ENCODE data around the gene CACTIN. TPM values are rescaled to one million over a fixed set of nuclear protein-coding genes. Genes with fewer than 3 reads are reported as not detected.

The CACTIN gene
- total and polyA plus RNA-seq, 2 of the 8 experiments (the other 6 are each of a cell fraction or from before 2014, with no cell fraction given): 25.8 to 29.9 TPM

GRCh38 chr19:3625996-3626472 is 556 bp downstream of the CACTIN start:
- Histone ChIP-seq H2AFZ (ENCODE audit: low read length) (no peak overlapping the region), H4K91ac (replicated peaks; ENCODE audit: insufficient read length, low read length) (no peak overlapping the region), H3K9me3 (ENCODE audit: insufficient read depth in 2 of 2, low read depth in 1 of 2, low read length in 1 of 2) (no peaks in the 10 kb centered on the region), H3K18ac (ENCODE audit: extremely low read depth, low read length) (no peak overlapping the region), H3K4me2 (ENCODE audit: insufficient read depth in 1 of 2, low read depth in 2 of 2, low read length in 2 of 2) (peak overlapping the region; percentile 91 to 100), H4K8ac (ENCODE audit: extremely low read depth, insufficient read depth, low read length) (peak overlapping the region; percentile 100; the same call in 1 of the 2 replicates), H3K23me2 (ENCODE audit: low read depth, low read length) (peaks cover 4% of the 10 kb centered on the region), H3K27ac (ENCODE audit: low read depth, low read length) (peak overlapping the region; percentile 100; the same call in 1 of the 2 replicates), H3K14ac (ENCODE audit: insufficient read length) (no peak overlapping the region), H2BK120ac (replicated peaks; ENCODE audit: low read depth, low read length) (no peak overlapping the region), H2BK12ac (ENCODE audit: low read depth, low read length) (no peak overlapping the region), H3K56ac (replicated peaks; ENCODE audit: insufficient read length, low read depth, low read length) (no peak overlapping the region), H3K79me1 (ENCODE audit: low read depth, low read length) (peaks cover 12% of the 10 kb centered on the region), H2AK5ac (ENCODE audit: low read depth, low read length) (no peak overlapping the region), H3K9ac (replicated peaks in 1 of 4; ENCODE audit: extremely low read depth in 1 of 4, low read depth in 3 of 4, low read length in 3 of 4) (peak overlapping the region; percentile 91 to 99 (median 98)), H2BK15ac (ENCODE audit: low read length) (no peak overlapping the region), H3K23ac (ENCODE audit: insufficient read length) (no peak overlapping the region), H3K4me3 (ENCODE audit: extremely low read depth in 1 of 4, insufficient read depth in 2 of 4, low read depth in 3 of 4, low read length in 4 of 4) (peak overlapping the region; percentile 89 to 100 (median 97)), H3K4ac (replicated peaks; ENCODE audit: insufficient read length, low read depth, low read length) (no peak overlapping the region), H3K27me3 (replicated peaks in 1 of 4; ENCODE audit: control insufficient read depth in 3 of 4, extremely low read depth in 1 of 4, insufficient read depth in 3 of 4, low read length in 3 of 4) (no peaks in the 10 kb centered on the region), H3K79me2 (ENCODE audit: control insufficient read depth in 1 of 2, insufficient read depth in 2 of 2, low read length in 2 of 2) (peaks cover 9 to 24% of the 10 kb centered on the region in 2 experiments), H2BK5ac (ENCODE audit: low read depth, low read length) (no peak overlapping the region), H3K4me1 (replicated peaks in 1 of 4; ENCODE audit: control insufficient read depth in 3 of 4, insufficient read depth in 4 of 4, low read length in 3 of 4) (peaks cover 0 to 6% (median 2%) of the 10 kb centered on the region in 4 experiments; a peak in 4 of 7 replicates), H2BK20ac (ENCODE audit: low read length) (no peak overlapping the region), H4K5ac (ENCODE audit: insufficient read length, low read depth, low read length) (no peak overlapping the region), H3K36me3 (ENCODE audit: control insufficient read depth in 2 of 4, insufficient read depth in 4 of 4, low read length in 3 of 4) (peaks cover 2 to 5% (median 3%) of the 10 kb centered on the region in 4 experiments; a peak in 4 of 8 replicates), H4K20me1 (replicated peaks in 1 of 2; ENCODE audit: control insufficient read depth in 1 of 2, insufficient read depth in 2 of 2, low read length in 2 of 2) (peaks cover 4 to 11% of the 10 kb centered on the region in 2 experiments)
- CTCF ChIA-PET (ENCODE audit: partially characterized antibody): interaction anchor here (0.5 to 1.0 kb wide), 2 partner anchors 25 to 65 kb away, joined by 3 read pairs; no protein-coding TSS in a partner anchor
- 3% methylated on average over 20 of the region's 21 CpGs; no CpG with 5 or more reads in 1 of the 2 experiments for WGBS, 2 experiments (ENCODE audit: extremely low coverage in 1 of 2, insufficient coverage in 1 of 2, insufficient read length in 1 of 2, insufficient replicate concordance in 2 of 2, low coverage in 1 of 2, low lambda C conversion rate in 2 of 2, missing lambda C conversion rate in 1 of 2)
- POLR2A ChIA-PET (ENCODE audit: partially characterized antibody): interaction anchor here (0.7 to 1.3 kb wide), 2 partner anchors 10 to 12 kb away, joined by 3 read pairs; no protein-coding TSS in a partner anchor
- DNase-seq (ENCODE audit: low read depth in 1 of 2, low spot score in 2 of 2) (no peak), FAIRE-seq (no peak)
- no peak for TF ChIP-seq SP1 (IDR thresholded peaks at IDR 0.05; ENCODE audit: low read depth, low read length)
- no peak for TF ChIP-seq RNF2 (IDR thresholded peaks at IDR 0.05; ENCODE audit: borderline replicate concordance, low read depth, low read length, missing control alignments, poor library complexity, severe bottlenecking)
